Testis (tissue), 3 donors: ENCODE data around the gene PEX26. TPM values are rescaled to one million over a fixed set of nuclear protein-coding genes. Genes with fewer than 3 reads are reported as not detected.

Experiments
- DNase-seq: peaks from one replicate; pipeline ENCODE4 v3.0.0-alpha.2; 2019
- H3K27ac ChIP-seq, 2 donors: fragments of 200-600 bp; sonication (generic); one replicate each; pipeline ENCODE4 v1.5.1; 2019
- H3K27me3 ChIP-seq: fragments of 200-600 bp; sonication (generic); one replicate; pipeline ENCODE4 v1.5.1; 2019
- H3K36me3 ChIP-seq: fragments of 200-600 bp; sonication (generic); one replicate; pipeline ENCODE4 v1.5.1; 2017; ENCODE audit warnings: low read depth; ENCODE audit errors: missing control alignments
- H3K4me1 ChIP-seq: fragments of 200-600 bp; sonication (generic); one replicate; pipeline ENCODE4 v1.5.1; 2019
- H3K4me3 ChIP-seq, 2 donors: fragments of 200-600 bp; sonication (generic); one replicate each; pipeline ENCODE4 v1.5.1; 2017 to 2019
- H3K9me3 ChIP-seq: fragments of 200-600 bp; sonication (generic); one replicate; pipeline ENCODE4 v1.5.1; 2017
- CTCF ChIP-seq, 3 experiments: fragments of 450-650 bp in 2 of 3; fragments of 200-600 bp in 1 of 3; sonication (generic) in 1 of 3; IDR thresholded peaks; one replicate each; pipeline ENCODE4 v1.5.1; 2016 to 2019; ENCODE audit warnings: antibody characterized with exemption in 3 of 3, mild to moderate bottlenecking in 2 of 3, moderate library complexity in 1 of 3
- POLR2A ChIP-seq: fragments of 450-650 bp; IDR thresholded peaks from one replicate; pipeline ENCODE4 v1.6.1; 2017; ENCODE audit warnings: antibody characterized with exemption, mild to moderate bottlenecking, moderate library complexity
- WGBS, 2 donors: methylation state at CpG; one replicate each; pipeline ENCODE4 v1.1.5; 2018; 5-methylcytosine and 5-hydroxymethylcytosine counted together
- intact Hi-C: fragments of 100-400 bp; cut with DNase I; formaldehyde crosslinking; loops from one replicate; pipeline ENCODE4 v1.15.1; 2023; ENCODE audit warnings: low total_unique reads
- polyA plus RNA-seq: library from polyadenylated mRNA; stranded (reverse); fragments of 350-450 nt; fragmentation: Illumina TruSeq; extraction: RNeasy Lipid Tissue Mini Kit (QIAGEN cat#74804); gene quantifications from one replicate; pipeline ENCODE4 v1.2.3, GENCODE V29; 2014; ENCODE audit warnings: low read depth, low replicate concordance; ENCODE audit not compliant: insufficient read depth
- total RNA-seq, 2 donors: library from RNA; depleted of rRNA; stranded (reverse); fragments of >200 nt; gene quantifications; one replicate each; pipeline ENCODE4 v1.2.3, GENCODE V29; 2016

The PEX26 gene
- total and polyA plus RNA-seq, 3 donors from 2014 or later, result 16.8 to 33.4 (median 29.1) TPM

DNA sequence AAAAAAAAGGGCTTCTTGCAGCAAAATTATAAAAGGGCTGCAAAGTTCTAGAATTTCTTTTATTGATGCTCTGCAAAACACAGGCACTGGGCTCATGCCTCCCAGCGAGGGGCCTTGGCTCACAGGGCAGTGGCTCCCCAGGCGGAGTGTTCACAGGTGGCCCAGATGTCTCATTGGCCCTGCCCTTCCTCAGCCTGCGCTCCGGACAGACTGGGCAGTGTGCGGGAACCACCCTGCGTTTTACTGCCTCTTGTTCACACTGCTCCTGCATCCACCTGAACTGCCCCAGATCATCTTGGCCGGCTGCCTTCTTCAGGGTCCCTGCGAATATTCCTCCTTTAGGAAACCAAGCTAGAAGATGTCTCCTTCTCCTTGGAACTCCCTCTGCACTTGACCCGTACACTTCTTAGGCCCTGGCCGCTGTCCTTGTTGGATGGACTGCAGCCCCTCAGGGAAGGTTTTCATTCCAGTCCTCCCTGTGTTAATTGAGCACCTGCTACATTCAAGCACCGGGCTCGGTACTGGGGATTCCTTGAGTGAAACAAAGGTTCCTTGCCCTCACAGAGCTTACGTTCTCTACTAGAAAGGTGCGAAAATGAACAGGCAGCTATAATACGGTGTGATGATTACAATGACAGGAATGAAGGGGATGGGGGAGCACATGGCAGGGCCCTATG lies 37.3 kb downstream of the PEX26 start:
- intact Hi-C loops, result no loop called here
- 91 to 95% methylated on average over 15 of the region's 15 CpGs for WGBS, 2 donors
- no peaks in the 10 kb centered on the region for H3K27me3 ChIP-seq
- H3K9me3 ChIP-seq, result no peaks in the 10 kb centered on the region
- peaks cover 8% of the 10 kb centered on the region for H3K4me1 ChIP-seq
- no peak for TF ChIP-seq POLR2A
- TF ChIP-seq CTCF (IDR thresholded peaks at IDR 0.05), result no peak
- no peak for DNase-seq
- H3K27ac ChIP-seq, result no peak overlapping the region
- H3K4me3 ChIP-seq, result no peak overlapping the region
- no peaks in the 10 kb centered on the region for H3K36me3 ChIP-seq

GRCh38 chr22:18115906-18116371 lies 38.1 kb downstream of the PEX26 start:
- Histone ChIP-seq H3K27me3 (no peaks in the 10 kb centered on the region), H3K4me3 (no peak overlapping the region), H3K27ac (no peak overlapping the region), H3K4me1 (peaks cover 1% of the 10 kb centered on the region), H3K9me3 (no peaks in the 10 kb centered on the region), H3K36me3 (no peaks in the 10 kb centered on the region)
- intact Hi-C loops, result no loop called here
- 91 to 95% methylated on average over 5 to 8 of the region's 8 CpGs for WGBS, 2 donors
- DNase-seq, result no peak
- no peak for TF ChIP-seq CTCF (IDR thresholded peaks at IDR 0.05)
- TF ChIP-seq POLR2A, result no peak

DNA sequence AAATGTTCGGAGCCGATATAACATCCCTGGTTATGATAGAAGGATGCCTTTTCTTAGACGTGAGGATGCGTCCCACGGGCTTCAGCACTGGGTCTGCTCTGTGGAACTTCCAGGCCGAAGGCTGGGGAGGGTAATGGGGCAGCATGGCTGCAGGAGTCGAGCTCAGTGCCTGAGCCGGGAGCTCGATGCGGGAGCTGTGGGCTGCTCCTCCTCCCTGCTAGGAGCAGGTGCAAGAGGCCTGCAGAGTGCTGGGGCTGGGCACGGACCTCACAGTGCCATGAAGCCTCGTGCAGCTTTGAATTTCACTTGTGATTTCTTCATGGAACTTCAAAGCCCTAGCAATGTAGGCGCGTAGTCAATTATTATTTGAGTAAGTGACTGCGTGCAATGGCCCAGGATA lies 38.8 kb downstream of the PEX26 start:
- H3K27me3 ChIP-seq, result no peaks in the 10 kb centered on the region

GRCh38 chr22:18118345-18118915 lies 40.6 kb downstream of the PEX26 start:
- H3K4me3 ChIP-seq, result no peak overlapping the region
- H3K27ac ChIP-seq, result no peak overlapping the region
- no peaks in the 10 kb centered on the region for H3K4me1 ChIP-seq
- H3K27me3 ChIP-seq, result no peaks in the 10 kb centered on the region
- 88 to 91% methylated on average over 9 of the region's 9 CpGs for WGBS, 2 donors
- DNase-seq, result no peak
- H3K36me3 ChIP-seq, result no peaks in the 10 kb centered on the region
- H3K9me3 ChIP-seq, result no peaks in the 10 kb centered on the region
- intact Hi-C loops, result no loop called here
- TF ChIP-seq POLR2A, result no peak
- TF ChIP-seq CTCF (IDR thresholded peaks at IDR 0.05), result no peak

More for the DNA sequence above, 38.8 kb downstream of the PEX26 start:
- Histone ChIP-seq H3K27ac (no peak overlapping the region), H3K4me1 (no peaks in the 10 kb centered on the region), H3K36me3 (no peaks in the 10 kb centered on the region), H3K4me3 (no peak overlapping the region), H3K9me3 (no peaks in the 10 kb centered on the region)
- no peak for DNase-seq
- WGBS, 2 donors, result 92 to 95% methylated on average over 15 of the region's 15 CpGs
- intact Hi-C loops, result no loop called here
- TF ChIP-seq POLR2A, result no peak
- TF ChIP-seq CTCF (IDR thresholded peaks at IDR 0.05), result no peak
